GM12891 (cell line): ENCODE measurements around the gene TRIM25.

Source experiments
- PAX5 ChIP-seq: IDR thresholded peaks from 2 replicates; pipeline ENCODE4 v1.6.1; 2011; ENCODE audit warnings: low read length, moderate library complexity, mild to moderate bottlenecking; ENCODE audit not compliant: insufficient read depth, severe bottlenecking
- POLR2A ChIP-seq: IDR thresholded peaks from 2 replicates; pipeline ENCODE4 v1.6.1; 2011; ENCODE audit warnings: low read depth, low read length, control low read depth
- POLR2AphosphoS5 ChIP-seq: IDR thresholded peaks from 2 replicates; pipeline ENCODE4 v1.6.1; 2011; ENCODE audit warnings: low read depth, low read length, control low read depth
- POU2F2 ChIP-seq: IDR thresholded peaks from 2 replicates; pipeline ENCODE4 v1.6.1; 2011; ENCODE audit warnings: low read depth, mild to moderate bottlenecking, control low read depth, low read length, moderate library complexity
- SPI1 ChIP-seq: IDR thresholded peaks from 2 replicates; pipeline ENCODE4 v1.6.1; 2011; ENCODE audit warnings: low read depth, low read length, control low read depth
- TAF1 ChIP-seq: IDR thresholded peaks from 2 replicates; pipeline ENCODE4 v1.6.1; 2011; ENCODE audit warnings: low read depth, low read length, control low read depth

DNA sequence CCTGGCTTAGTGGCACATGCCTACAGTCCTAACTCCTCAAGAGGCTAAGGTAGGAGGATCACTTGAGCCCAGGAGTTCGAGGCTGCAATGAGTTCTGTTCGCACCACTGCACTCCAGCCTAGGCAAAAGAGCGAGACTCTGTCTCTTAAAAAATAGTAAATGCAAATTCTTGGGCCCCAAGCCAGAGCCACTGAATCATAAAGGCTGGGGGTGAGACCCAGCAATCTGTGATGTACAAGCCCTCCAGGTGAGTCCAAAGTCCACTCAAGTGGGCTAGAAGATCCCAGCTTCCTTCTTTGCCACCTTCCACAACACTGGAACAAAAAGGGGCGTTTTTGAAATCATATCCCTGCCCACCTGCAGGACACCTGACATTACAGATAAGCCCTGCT is 16.9 kb downstream of the TRIM25 start:
- no peak for TF ChIP-seq SPI1
- no peak for TF ChIP-seq POLR2A
- TF ChIP-seq TAF1: no peak
- TF ChIP-seq POLR2AphosphoS5: no peak
- TF ChIP-seq POU2F2: peak; percentile 36; the same call in 1 of the 2 replicates
- TF ChIP-seq PAX5: no peak
